ENCODE data around the gene NEMP2.
A peak's percentile ranks its signal among the peaks of the same experiment; 100 is the strongest.

Gene NEMP2

GRCh38 chr2:190534310-190535120 is at the start of gene NEMP2:
TSS of gene NEMP2 (minus strand) at chr2:190534722. CDS start at chr2:190534655, 67 bp downstream.
- H3K27ac ChIP-seq = peak within 1 kb of the TSS; percentile 85
- TF ChIP-seq CTCF (IDR thresholded peaks at IDR 0.05) (no peak), ZFX (IDR thresholded peaks at IDR 0.05; ENCODE audit: borderline replicate concordance) (no peak)

GRCh38 chr2:190583507-190584337 is 49.2 kb upstream of the NEMP2 start:
- TF ChIP-seq CTCF (IDR thresholded peaks at IDR 0.05) (no peak), ZFX (IDR thresholded peaks at IDR 0.05; ENCODE audit: borderline replicate concordance) (no peak)
- no peak overlapping the region for H3K27ac ChIP-seq

- TF ChIP-seq ZFX (IDR thresholded peaks at IDR 0.05; ENCODE audit: borderline replicate concordance) (no peak), CTCF (IDR thresholded peaks at IDR 0.05) (no peak)
- no peak overlapping the region for H3K27ac ChIP-seq
These were observed 48.4 kb upstream of the NEMP2 start for GRCh38 chr2:190582736-190583506.

GRCh38 chr2:190582019-190582418 is 47.5 kb upstream of the NEMP2 start:
- no peak for TF ChIP-seq ZFX (IDR thresholded peaks at IDR 0.05; ENCODE audit: borderline replicate concordance)
- no peak for TF ChIP-seq CTCF (IDR thresholded peaks at IDR 0.05)
- no peak overlapping the region for H3K27ac ChIP-seq

GRCh38 chr2:190579915-190580846 is 45.7 kb upstream of the NEMP2 start:
- no peak for TF ChIP-seq ZFX (IDR thresholded peaks at IDR 0.05; ENCODE audit: borderline replicate concordance)
- TF ChIP-seq CTCF (IDR thresholded peaks at IDR 0.05) = no peak
- H3K27ac ChIP-seq = no peak overlapping the region

- TF ChIP-seq ZFX (IDR thresholded peaks at IDR 0.05; ENCODE audit: borderline replicate concordance) (no peak), CTCF (IDR thresholded peaks at IDR 0.05) (no peak)
- no peak overlapping the region for H3K27ac ChIP-seq
These were observed 44.5 kb upstream of the NEMP2 start for GRCh38 chr2:190579058-190579410.
